Measurements from ENCODE around the gene DNALI1.
"Not testable (repeated sequence)": the region's sequence is repeated elsewhere in the genome, so short reads cannot be mapped to it uniquely, and the experiment has no call there.

The DNALI1 gene

GRCh38 chr1:37574834-37575480, 18.2 kb downstream of the DNALI1 start:
- no peak overlapping the region for H3K27ac ChIP-seq

GRCh38 chr1:37575692-37576091, 19.0 kb downstream of the DNALI1 start:
- TF ChIP-seq ZFX (IDR thresholded peaks at IDR 0.05; ENCODE audit: borderline replicate concordance) = no peak
- no peak for TF ChIP-seq CTCF (IDR thresholded peaks at IDR 0.05)

More at GRCh38 chr1:37574834-37575480, 18.2 kb downstream of the DNALI1 start:
- no peak for TF ChIP-seq CTCF (IDR thresholded peaks at IDR 0.05)

GRCh38 chr1:37584544-37584943, 27.8 kb downstream of the DNALI1 start:
- H3K27ac ChIP-seq = not testable (repeated sequence)

More at GRCh38 chr1:37575692-37576091, 19.0 kb downstream of the DNALI1 start:
- no peak overlapping the region for H3K27ac ChIP-seq

- no peak for TF ChIP-seq ZFX (IDR thresholded peaks at IDR 0.05; ENCODE audit: borderline replicate concordance)
- no peak for TF ChIP-seq CTCF (IDR thresholded peaks at IDR 0.05)
- no peak overlapping the region for H3K27ac ChIP-seq
Measured at GRCh38 chr1:37588939-37589338, 32.2 kb downstream of the DNALI1 start.

GRCh38 chr1:37593726-37594125, 37.0 kb downstream of the DNALI1 start:
- no peak overlapping the region for H3K27ac ChIP-seq
- no peak for TF ChIP-seq ZFX (IDR thresholded peaks at IDR 0.05; ENCODE audit: borderline replicate concordance)
- no peak for TF ChIP-seq CTCF (IDR thresholded peaks at IDR 0.05)

GRCh38 chr1:37595440-37596181, 38.9 kb downstream of the DNALI1 start, which contains the start of gene GNL2:
TSS of gene GNL2 (minus strand) at chr1:37595937. CDS start at chr1:37595822, 115 bp downstream.
- H3K27ac ChIP-seq = peak within 1 kb of the TSS; percentile 73
- no peak for TF ChIP-seq CTCF (IDR thresholded peaks at IDR 0.05)
- TF ChIP-seq ZFX (IDR thresholded peaks at IDR 0.05; ENCODE audit: borderline replicate concordance) = no peak

GRCh38 chr1:37596182-37596667, 39.5 kb downstream of the DNALI1 start:
- H3K27ac ChIP-seq = no peak overlapping the region
- TF ChIP-seq ZFX (IDR thresholded peaks at IDR 0.05; ENCODE audit: borderline replicate concordance) = no peak
- TF ChIP-seq CTCF (IDR thresholded peaks at IDR 0.05) = no peak
